HG02588 (cell line): ENCODE results near the gene PCNA.

ENCODE experiments used
- ATAC-seq: cut with Tn5 transposase; IDR thresholded peaks from one replicate; pipeline ENCODE4 v1.9.1; 2021; ENCODE audit warnings: mild to moderate bottlenecking, moderate library complexity; ENCODE audit not compliant: unreplicated experiment

Gene PCNA

GRCh38 chr20:5143851-5144250 lies 24.1 kb upstream of the PCNA start:
- no peak for ATAC-seq

- no peak for ATAC-seq
Observed at GRCh38 chr20:5141615-5142014, 21.9 kb upstream of the PCNA start.

DNA sequence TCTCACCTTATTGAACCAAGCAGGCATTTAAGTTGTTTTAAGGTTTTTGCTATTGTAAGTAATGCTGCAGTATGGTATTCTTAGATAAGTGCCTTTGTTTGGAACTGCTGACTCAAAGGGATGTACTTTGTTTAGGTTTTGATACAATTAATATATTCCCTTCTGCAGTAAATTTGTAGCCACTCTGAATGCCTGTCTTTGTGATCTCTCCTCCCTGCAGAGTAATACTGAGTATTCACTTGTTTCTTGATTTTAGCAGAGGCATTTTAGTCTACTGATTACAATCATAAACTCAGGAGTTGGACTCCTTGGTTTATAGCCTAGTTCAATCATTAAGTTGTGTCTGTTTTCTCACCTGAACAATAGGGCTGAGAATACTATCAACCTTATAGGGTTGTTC lies 20.4 kb upstream of the PCNA start:
- no peak for ATAC-seq

- ATAC-seq: peak; percentile 8
Observed at GRCh38 chr20:5136096-5136495, 16.3 kb upstream of the PCNA start.

DNA sequence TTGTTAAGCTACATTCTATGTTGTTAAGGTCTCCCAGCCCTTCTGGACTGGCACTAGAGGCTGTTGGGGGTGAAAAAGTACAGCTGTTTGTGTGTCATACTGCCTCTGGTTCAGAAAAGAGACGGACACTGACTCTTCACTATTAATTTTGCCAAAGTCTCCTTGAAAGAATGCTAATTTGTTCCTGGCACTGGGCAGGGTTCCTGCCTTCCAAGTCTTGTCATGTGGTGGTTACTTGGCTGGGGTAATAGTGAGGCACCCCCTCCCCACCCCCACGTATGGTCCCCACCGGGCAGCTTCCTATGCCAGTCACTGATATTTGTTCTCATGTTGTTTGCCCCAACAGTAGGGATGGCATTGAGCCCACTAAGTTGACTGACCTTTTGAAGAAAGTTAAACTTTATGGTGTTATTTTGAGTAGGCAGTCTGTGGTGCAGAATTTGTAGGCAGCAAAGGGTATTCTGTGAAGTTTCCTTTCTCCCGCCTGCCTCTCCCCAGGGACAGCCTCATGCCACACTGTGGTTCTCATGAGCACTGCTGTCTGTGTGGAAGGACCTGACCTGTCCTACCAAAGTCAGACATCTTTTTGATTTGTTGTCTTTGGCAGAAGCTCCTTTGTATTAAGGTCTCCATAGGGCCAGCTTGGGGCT lies 15.7 kb upstream of the PCNA start:
- peak; percentile 46 for ATAC-seq

DNA sequence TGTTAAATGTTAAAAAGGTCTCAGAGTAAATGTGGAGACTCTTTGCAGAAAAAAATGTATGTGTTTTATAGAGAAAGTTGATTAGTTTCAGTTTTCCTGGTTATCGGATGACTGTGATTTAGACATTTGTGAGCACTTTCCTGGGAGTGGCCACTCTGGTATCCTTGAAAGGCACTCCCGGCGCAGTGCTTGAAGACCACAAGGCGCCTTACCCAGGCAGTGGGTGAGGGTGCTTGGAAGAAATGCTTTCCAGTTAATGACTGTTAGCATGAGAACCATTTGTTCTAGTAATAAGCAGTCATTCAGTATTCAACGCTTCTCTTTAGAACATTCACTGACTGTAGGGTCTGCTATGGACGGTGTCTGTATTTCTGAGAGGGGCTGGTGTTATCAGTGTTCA lies 14.2 kb upstream of the PCNA start:
- ATAC-seq: no peak

GRCh38 chr20:5131502-5131901 lies 11.7 kb upstream of the PCNA start:
- no peak for ATAC-seq

GRCh38 chr20:5128886-5129285 lies 9.1 kb upstream of the PCNA start:
- ATAC-seq: no peak

- no peak for ATAC-seq
Observed at GRCh38 chr20:5127859-5128424, 8.2 kb upstream of the PCNA start.

DNA sequence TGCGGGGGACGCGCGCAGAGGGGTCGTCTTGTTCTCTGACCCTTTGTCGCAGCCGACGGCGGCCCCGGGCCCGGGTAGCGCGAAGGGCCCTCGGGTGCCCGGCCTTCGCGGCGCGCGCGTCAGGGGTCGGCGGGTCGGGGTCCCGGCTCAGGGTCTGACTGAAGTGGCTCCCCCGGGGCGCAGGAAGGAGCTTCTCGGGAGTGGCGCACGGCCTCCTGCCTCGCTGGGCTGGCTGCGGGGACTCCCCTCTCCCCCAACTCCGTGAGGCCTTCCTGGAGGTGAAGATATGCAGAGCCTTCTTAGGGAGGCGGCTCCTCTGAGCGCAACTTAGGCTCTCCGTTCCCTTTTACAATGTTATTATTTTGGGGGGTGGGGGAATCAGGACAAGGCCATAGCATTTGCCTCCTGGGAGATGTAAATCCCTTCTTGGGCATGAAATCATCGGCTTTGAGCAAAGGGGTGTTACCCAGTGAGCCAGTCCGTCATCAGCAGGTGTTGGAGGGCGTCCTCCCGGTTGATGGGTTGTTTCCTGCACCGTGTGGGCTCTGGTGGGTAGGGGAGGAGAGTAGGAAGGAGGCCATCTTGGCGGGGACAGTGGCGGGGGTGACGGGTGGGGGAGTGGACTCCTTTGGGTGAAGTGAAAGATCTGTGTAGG lies 7.6 kb upstream of the PCNA start:
- peak; percentile 17 for ATAC-seq

GRCh38 chr20:5126512-5127203 lies 6.9 kb upstream of the PCNA start, which contains the start of gene CDS2:
CDS2 (plus strand) TSS chr20:5127008; CDS start chr20:5127093, 85 bp downstream.
- ATAC-seq: peak; percentile 92

DNA sequence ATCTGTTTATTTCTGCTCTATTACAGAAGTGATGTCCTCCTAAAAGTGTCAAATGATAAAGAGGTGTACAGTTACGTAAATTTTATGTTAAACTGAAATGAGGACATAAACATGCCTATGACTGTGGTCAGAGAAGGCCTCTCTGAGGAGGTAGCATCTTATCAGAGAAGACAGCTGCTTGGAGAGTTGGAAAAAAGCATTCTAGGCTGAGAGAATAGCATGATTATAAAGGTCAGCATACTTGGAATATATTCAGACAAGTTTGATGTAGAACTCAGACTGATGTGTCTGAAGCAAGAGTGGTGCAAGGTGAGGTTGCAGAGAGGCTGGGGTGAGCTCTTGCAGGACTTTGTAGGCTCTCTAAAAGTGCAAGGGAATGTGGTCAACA lies 3.1 kb upstream of the PCNA start:
- ATAC-seq: no peak

DNA sequence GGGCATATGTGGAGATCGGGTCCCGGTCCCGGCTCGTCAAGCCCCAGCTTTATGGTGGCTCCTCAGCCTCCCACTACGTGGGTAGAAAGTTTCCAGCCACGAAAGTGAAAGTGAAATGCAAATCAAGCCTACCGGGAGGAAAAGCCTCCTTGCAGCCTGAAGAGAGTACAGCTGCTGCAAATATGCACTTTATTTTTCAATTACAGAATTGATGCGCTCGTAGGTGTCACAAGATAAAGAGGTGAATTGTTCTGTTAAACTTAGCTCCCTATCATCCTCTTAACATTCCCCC lies 373 bp upstream of the PCNA start:
- ATAC-seq: no peak

DNA sequence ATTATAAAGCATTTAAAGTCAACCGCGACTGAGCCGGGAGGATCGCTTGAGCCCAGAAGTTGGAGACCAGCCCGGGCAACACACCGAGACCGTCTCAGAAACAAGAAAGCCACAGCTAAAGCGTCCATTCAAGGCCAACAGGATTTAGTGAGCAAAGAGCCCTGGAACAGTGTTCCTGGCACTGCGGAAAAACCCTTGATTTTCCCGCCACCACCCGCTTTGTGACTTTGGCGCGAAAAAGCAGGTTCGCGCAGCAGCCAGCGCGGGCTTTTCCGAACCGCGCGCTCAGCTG lies 669 bp downstream of the PCNA start:
- ATAC-seq: no peak

GRCh38 chr20:5118220-5119142 lies 1.3 kb downstream of the PCNA start:
- no peak for ATAC-seq

DNA sequence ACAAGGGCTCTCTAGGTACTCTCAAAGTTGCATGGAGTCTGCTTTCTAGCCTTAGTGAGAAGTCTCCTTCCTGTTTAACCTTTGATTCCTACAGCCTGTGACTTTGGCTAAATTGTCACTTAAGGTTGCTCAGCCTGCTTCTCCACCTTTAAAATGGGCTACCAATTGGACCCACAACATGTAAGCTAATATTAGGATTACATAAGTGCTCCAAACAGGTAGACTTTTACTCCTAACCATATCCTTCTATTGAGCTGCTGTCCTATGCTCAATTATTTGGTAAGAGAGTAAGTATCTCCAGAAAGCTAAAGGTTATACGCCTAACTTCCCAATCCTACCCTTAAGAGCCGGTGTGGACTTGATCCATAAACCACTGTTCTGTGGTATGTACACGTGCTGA lies 2.9 kb downstream of the PCNA start:
- ATAC-seq: no peak

DNA sequence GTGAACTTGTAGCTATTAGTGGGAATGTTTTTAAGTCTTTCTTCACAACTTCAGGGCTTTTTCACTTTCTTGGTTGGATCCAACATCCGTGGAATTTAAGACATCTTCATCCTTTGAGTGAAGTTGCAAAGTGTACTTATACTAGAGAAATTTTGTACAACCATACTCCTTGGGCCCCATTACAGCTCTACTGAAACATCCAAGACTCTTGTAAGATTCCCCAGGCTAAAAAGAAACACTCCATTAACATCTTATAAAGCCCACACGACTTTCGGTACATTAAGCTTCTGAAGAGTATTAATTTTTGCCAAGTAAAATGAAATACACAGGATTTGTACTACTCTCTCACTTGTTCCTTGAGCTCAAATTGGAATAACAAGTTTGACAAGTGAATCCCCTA lies 5.4 kb downstream of the PCNA start:
- no peak for ATAC-seq

DNA sequence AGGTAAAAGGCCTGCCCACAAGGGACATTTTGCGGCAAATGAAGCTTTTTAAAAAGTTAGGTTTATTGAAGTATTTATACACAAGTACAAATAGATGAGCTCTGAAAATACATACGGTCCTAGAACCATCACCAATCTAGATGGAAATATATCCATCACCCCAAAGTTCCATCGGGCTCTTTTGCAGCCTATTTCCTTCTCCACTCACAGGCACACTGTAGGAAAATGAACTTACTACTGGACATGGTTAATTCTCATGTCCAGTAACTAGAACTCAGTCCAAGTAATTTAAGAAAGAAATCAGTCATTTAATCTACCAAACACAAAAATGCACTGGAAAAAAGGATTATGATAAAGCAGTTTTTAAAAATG lies 6.2 kb downstream of the PCNA start:
- no peak for ATAC-seq

GRCh38 chr20:5109276-5109675 lies 10.5 kb downstream of the PCNA start:
- ATAC-seq: no peak

DNA sequence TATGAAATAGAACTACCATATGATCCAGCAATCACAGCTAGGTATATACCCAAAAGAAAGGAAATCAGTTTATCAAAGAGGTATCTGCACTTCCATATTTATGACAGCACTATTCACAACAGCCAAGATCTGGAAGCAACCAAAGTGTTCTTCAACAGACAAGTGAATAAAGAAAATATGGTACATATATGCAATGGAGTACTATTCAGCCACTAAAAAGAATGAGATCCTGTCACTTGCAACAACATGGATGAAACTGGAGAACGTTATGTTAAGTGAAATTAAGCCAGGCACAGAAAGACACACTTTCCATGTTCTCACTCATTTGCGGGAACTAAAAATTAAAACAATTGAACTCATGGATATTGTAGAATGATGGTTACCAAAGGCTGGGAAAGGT lies 15.3 kb downstream of the PCNA start:
- ATAC-seq: no peak

GRCh38 chr20:5100684-5101347 lies 18.9 kb downstream of the PCNA start:
- ATAC-seq: no peak
